ENCODE data around the gene SAP30BP.

SAP30BP gene

GRCh38 chr17:75666959-75667790 lies at the start of gene SAP30BP, which contains the start of gene RECQL5:
Gene SAP30BP, plus strand, starts transcription at chr17:75667338. Its CDS starts 35 bp downstream, at chr17:75667373.
Gene RECQL5, minus strand, starts transcription at chr17:75667154. Its CDS starts 597 bp downstream, at chr17:75666557.
- peak; percentile 100 for DNase-seq

- no peak for DNase-seq
Observed at GRCh38 chr17:75617675-75618074, 49.5 kb upstream of the SAP30BP start.

GRCh38 chr17:75619506-75620431 lies 47.4 kb upstream of the SAP30BP start:
- peak; percentile 61 to 69 for DNase-seq

GRCh38 chr17:75621489-75621888 lies 45.6 kb upstream of the SAP30BP start:
- no peak for DNase-seq

GRCh38 chr17:75622076-75622475 lies 45.1 kb upstream of the SAP30BP start:
- no peak for DNase-seq

- DNase-seq, result no peak
Observed at GRCh38 chr17:75622771-75623273, 44.3 kb upstream of the SAP30BP start.

GRCh38 chr17:75623386-75623785 lies 43.8 kb upstream of the SAP30BP start:
- DNase-seq, result no peak

GRCh38 chr17:75624021-75624420 lies 43.1 kb upstream of the SAP30BP start:
- DNase-seq, result no peak

- DNase-seq, result no peak
Observed at GRCh38 chr17:75624714-75625345, 42.3 kb upstream of the SAP30BP start.

- peak; percentile 59 to 74 for DNase-seq
Observed at GRCh38 chr17:75625813-75626486, 41.2 kb upstream of the SAP30BP start.

GRCh38 chr17:75626496-75627038 lies 40.6 kb upstream of the SAP30BP start:
- peak in 1 of 2 experiments; percentile 74 for DNase-seq

- no peak for DNase-seq
Observed at GRCh38 chr17:75627094-75627493, 40.0 kb upstream of the SAP30BP start.

- peak in 1 of 2 experiments; percentile 49 for DNase-seq
Observed at GRCh38 chr17:75628425-75628824, 38.7 kb upstream of the SAP30BP start.

- DNase-seq, result no peak
Observed at GRCh38 chr17:75629157-75629556, 38.0 kb upstream of the SAP30BP start.

GRCh38 chr17:75630071-75630917 lies 36.8 kb upstream of the SAP30BP start:
- DNase-seq, result no peak

GRCh38 chr17:75631353-75631752 lies 35.8 kb upstream of the SAP30BP start:
- no peak for DNase-seq

GRCh38 chr17:75632428-75632827 lies 34.7 kb upstream of the SAP30BP start:
- no peak for DNase-seq

- DNase-seq, result peak; percentile 59 to 79
Observed at GRCh38 chr17:75632863-75633485, 34.2 kb upstream of the SAP30BP start, which contains the start of gene SMIM5. Gene SMIM5, plus strand, starts transcription at chr17:75633434. Its CDS starts 6,768 bp downstream, at chr17:75640202.

- DNase-seq, result peak; percentile 95 to 97
Observed at GRCh38 chr17:75633486-75634375, 33.4 kb upstream of the SAP30BP start.

All from NCI-H524 (cell line).